H1 (cell line): ENCODE data around the gene PLCB1. TPM values are rescaled to one million over a fixed set of nuclear protein-coding genes. Genes with fewer than 3 reads are reported as not detected.

ENCODE experiments used
- CTCF ChIA-PET: fragments of 300-600 bp; sonication (Branson Sonifier 250); formaldehyde crosslinking; loops from one replicate; lab custom pipeline; 2021; ENCODE audit not compliant: partially characterized antibody; lab: Charles Lee
- POLR2A ChIA-PET: fragments of 300-600 bp; sonication (Branson Sonifier 250); formaldehyde crosslinking; loops from one replicate; lab custom pipeline; 2021; ENCODE audit warnings: inconsistent platforms; ENCODE audit not compliant: partially characterized antibody; lab: Charles Lee
- DNase-seq, 2 experiments: peaks; one replicate each; pipeline versions ENCODE4 v3.0.0 to v3.0.0-alpha.2; 2010 to 2022; ENCODE audit warnings: low spot score in 2 of 2, low read depth in 1 of 2, mixed read lengths in 1 of 2
- FAIRE-seq: peaks from 2 replicates; lab custom pipeline; 2011; peaks lifted over from hg19 to GRCh38; lab: Jason Lieb, UNC
- H2AFZ ChIP-seq: 2 replicates; pipeline ENCODE4 v1.8.1; 2012; ENCODE audit warnings: low read length, inconsistent platforms
- H2AK5ac ChIP-seq: 2 replicates; pipeline ENCODE4 v1.6.1; 2013; ENCODE audit warnings: low read depth, low read length
- H2BK120ac ChIP-seq: replicated peaks from 2 replicates; pipeline ENCODE3; 2013; ENCODE audit warnings: low read depth, low read length, inconsistent platforms
- H2BK12ac ChIP-seq: 2 replicates; pipeline ENCODE4 v1.6.1; 2013; ENCODE audit warnings: low read depth, low read length
- H2BK15ac ChIP-seq: 2 replicates; pipeline ENCODE4 v1.6.1; 2013; ENCODE audit warnings: low read length
- H2BK20ac ChIP-seq: 2 replicates; pipeline ENCODE4 v1.6.1; 2013; ENCODE audit warnings: low read length
- H2BK5ac ChIP-seq: 2 replicates; pipeline ENCODE4 v1.6.1; 2013; ENCODE audit warnings: low read depth, low read length
- H3K14ac ChIP-seq: 2 replicates; pipeline ENCODE4 v1.6.1; 2013; ENCODE audit warnings: inconsistent platforms; ENCODE audit not compliant: insufficient read length
- H3K18ac ChIP-seq: 2 replicates; pipeline ENCODE4 v1.6.1; 2013; ENCODE audit warnings: low read length; ENCODE audit errors: extremely low read depth
- H3K23ac ChIP-seq: 2 replicates; pipeline ENCODE4 v1.6.1; 2013; ENCODE audit warnings: inconsistent platforms; ENCODE audit not compliant: insufficient read length
- H3K23me2 ChIP-seq: 2 replicates; pipeline ENCODE4 v1.6.1; 2013; ENCODE audit warnings: low read depth, low read length
- H3K27ac ChIP-seq: 2 replicates; pipeline ENCODE4 v1.6.1; 2011; ENCODE audit warnings: low read depth, low read length, inconsistent platforms
- H3K27me3 ChIP-seq, 4 experiments: replicated peaks in 1 of 4; 1 replicate in 1 of 4; 2 replicates in 3 of 4; pipeline versions ENCODE4 v1.6.1 to v1.8.1; 2011 to 2013; ENCODE audit warnings: low read length in 3 of 4, mild to moderate bottlenecking in 3 of 4, inconsistent platforms in 2 of 4, mixed read lengths in 2 of 4, moderate library complexity in 1 of 4; ENCODE audit not compliant: control insufficient read depth in 3 of 4, insufficient read depth in 3 of 4; ENCODE audit errors: extremely low read depth in 1 of 4
- H3K36me3 ChIP-seq, 4 experiments: 2 replicates each; pipeline versions ENCODE4 v1.6.1 to v1.8.1; 2011 to 2013; ENCODE audit warnings: mild to moderate bottlenecking in 4 of 4, low read length in 3 of 4, moderate library complexity in 2 of 4, control low read depth in 1 of 4, inconsistent platforms in 1 of 4; ENCODE audit not compliant: insufficient read depth in 4 of 4, control insufficient read depth in 2 of 4
- H3K4ac ChIP-seq: replicated peaks from 2 replicates; pipeline ENCODE3; 2013; ENCODE audit warnings: low read length, low read depth, mixed read lengths, inconsistent platforms; ENCODE audit not compliant: insufficient read length
- H3K4me1 ChIP-seq, 4 experiments: replicated peaks in 1 of 4; 1 replicate in 1 of 4; 2 replicates in 3 of 4; pipeline versions ENCODE4 v1.6.1 to v1.8.1; 2011 to 2013; ENCODE audit warnings: low read length in 3 of 4, inconsistent platforms in 2 of 4, mixed read lengths in 1 of 4; ENCODE audit not compliant: insufficient read depth in 4 of 4, control insufficient read depth in 3 of 4
- H3K4me2 ChIP-seq, 2 experiments: 2 replicates each; pipeline versions ENCODE4 v1.6.1 to v1.8.1; 2011 to 2013; ENCODE audit warnings: low read depth in 2 of 2, low read length in 2 of 2, control low read depth in 1 of 2, inconsistent platforms in 1 of 2, mild to moderate bottlenecking in 1 of 2; ENCODE audit not compliant: insufficient read depth in 1 of 2
- H3K4me3 ChIP-seq, 4 experiments: fragments of 200-600, 300-600 bp in 1 of 4; sonication (generic), shearing (Covaris generic), sonication (Bioruptor Twin) in 1 of 4; 2 replicates each; pipeline versions ENCODE4 v1.5.1 to v1.8.1; 2011 to 2016; ENCODE audit warnings: low read length in 4 of 4, low read depth in 3 of 4, control low read depth in 2 of 4, inconsistent platforms in 2 of 4, mild to moderate bottlenecking in 2 of 4, mixed read lengths in 1 of 4, moderate library complexity in 1 of 4; ENCODE audit not compliant: insufficient read depth in 2 of 4; ENCODE audit errors: extremely low read depth in 1 of 4
- H3K56ac ChIP-seq: replicated peaks from 2 replicates; pipeline ENCODE3; 2013; ENCODE audit warnings: low read depth, mild to moderate bottlenecking, mixed read lengths, low read length, inconsistent platforms; ENCODE audit not compliant: insufficient read length
- H3K79me1 ChIP-seq: 2 replicates; pipeline ENCODE4 v1.6.1; 2013; ENCODE audit warnings: low read depth, low read length, control low read depth
- H3K79me2 ChIP-seq, 2 experiments: 2 replicates each; pipeline versions ENCODE4 v1.6.1 to v1.8.1; 2012 to 2013; ENCODE audit warnings: low read length in 2 of 2, mild to moderate bottlenecking in 2 of 2, inconsistent platforms in 1 of 2; ENCODE audit not compliant: insufficient read depth in 2 of 2, control insufficient read depth in 1 of 2
- H3K9ac ChIP-seq, 4 experiments: replicated peaks in 1 of 4; 1 replicate in 1 of 4; 2 replicates in 3 of 4; pipeline versions ENCODE4 v1.6.1 to v1.8.1; 2011 to 2013; ENCODE audit warnings: low read depth in 3 of 4, low read length in 3 of 4, control low read depth in 2 of 4, mild to moderate bottlenecking in 2 of 4, moderate library complexity in 2 of 4, inconsistent platforms in 1 of 4; ENCODE audit errors: extremely low read depth in 1 of 4
- H3K9me3 ChIP-seq, 2 experiments: 2 replicates each; pipeline versions ENCODE4 v1.6.1 to v1.8.1; 2012 to 2013; ENCODE audit warnings: mild to moderate bottlenecking in 2 of 2, moderate library complexity in 2 of 2, control low read depth in 1 of 2, inconsistent platforms in 1 of 2, low read depth in 1 of 2, low read length in 1 of 2, mixed read lengths in 1 of 2; ENCODE audit not compliant: insufficient read depth in 2 of 2
- H4K20me1 ChIP-seq, 2 experiments: replicated peaks in 1 of 2; 2 replicates each; pipeline versions ENCODE3 to v1.8.1; 2011 to 2013; ENCODE audit warnings: inconsistent platforms in 2 of 2, low read length in 2 of 2, mild to moderate bottlenecking in 1 of 2; ENCODE audit not compliant: insufficient read depth in 2 of 2, control insufficient read depth in 1 of 2
- H4K5ac ChIP-seq: 2 replicates; pipeline ENCODE4 v1.6.1; 2013; ENCODE audit warnings: low read length, low read depth, mixed read lengths, inconsistent platforms; ENCODE audit not compliant: insufficient read length
- H4K8ac ChIP-seq: 2 replicates; pipeline ENCODE4 v1.8.0; 2013; ENCODE audit warnings: mild to moderate bottlenecking, moderate library complexity, low read length, inconsistent platforms; ENCODE audit not compliant: insufficient read depth; ENCODE audit errors: extremely low read depth
- H4K91ac ChIP-seq: replicated peaks from 2 replicates; pipeline ENCODE3; 2013; ENCODE audit warnings: low read length, mixed read lengths, inconsistent platforms; ENCODE audit not compliant: insufficient read length
- BCL11A ChIP-seq, 2 experiments: IDR thresholded peaks; one replicate each; pipeline ENCODE4 v1.6.1; 2011; ENCODE audit warnings: low read depth in 2 of 2, low read length in 2 of 2, mild to moderate bottlenecking in 2 of 2
- E2F6 ChIP-seq: IDR thresholded peaks from 2 replicates; pipeline ENCODE4 v1.6.1; 2012; ENCODE audit warnings: inconsistent platforms
- JUND ChIP-seq: IDR thresholded peaks from 2 replicates; pipeline ENCODE4 v1.6.1; 2011; ENCODE audit warnings: mild to moderate bottlenecking, improper control_type of control experiment, low read length
- NANOG ChIP-seq: IDR thresholded peaks from 2 replicates; pipeline ENCODE4 v1.6.1; 2011; ENCODE audit warnings: low read length, low read depth, mild to moderate bottlenecking, inconsistent platforms; ENCODE audit not compliant: insufficient read depth, poor library complexity, severe bottlenecking
- SIN3A ChIP-seq, 2 experiments: IDR thresholded peaks in 1 of 2; conservative IDR thresholded peaks in 1 of 2; 2 replicates each; pipeline ENCODE4 v1.6.1; 2011 to 2012; ENCODE audit warnings: low read length in 2 of 2, improper control_type of control experiment in 1 of 2, low read depth in 1 of 2, mild to moderate bottlenecking in 1 of 2
- ZNF274 ChIP-seq: IDR thresholded peaks from 2 replicates; pipeline ENCODE4 v1.7.0; 2012; ENCODE audit warnings: low read length, borderline replicate concordance; ENCODE audit errors: extremely low read depth
- WGBS, 2 experiments: shearing (Covaris generic) in 1 of 2; methylation state at CpG; one replicate each; pipeline versions ENCODE4 v1.1.6 to v1.1.7; 2013 to 2015; ENCODE audit warnings: low lambda C conversion rate in 2 of 2, mixed read lengths in 2 of 2, inconsistent platforms in 1 of 2, low coverage in 1 of 2, missing lambda C conversion rate in 1 of 2; ENCODE audit not compliant: insufficient replicate concordance in 2 of 2, insufficient coverage in 1 of 2, insufficient read length in 1 of 2; ENCODE audit errors: extremely low coverage in 1 of 2, missing lambda C conversion rate in 1 of 2; 5-methylcytosine and 5-hydroxymethylcytosine counted together
- polyA plus RNA-seq, 7 experiments: library from polyadenylated mRNA; depleted of rRNA in 3 of 7; stranded (reverse) in 5 of 7; unstranded in 2 of 7; fragments of >200 nt in 5 of 7; fragments of 200-250 nt in 2 of 7; gene quantifications; 1 replicate in 5 of 7; 2 replicates in 1 of 7; 4 replicates in 1 of 7; pipeline versions ENCODE4 v1.2.1 to v1.2.3, GENCODE V29; 2011 to 2013; ENCODE audit warnings: missing spikeins in 2 of 7, mixed read lengths in 2 of 7
- total RNA-seq: library from RNA; stranded (reverse); fragmentation: NEBNext Ultra II Directional; extraction: Animal tissue kit (Norgen Biotek cat#: 25700); gene quantifications from 2 replicates; pipeline ENCODE4 v1.2.1, GENCODE V29; 2021

The PLCB1 gene
- total and polyA plus RNA-seq, 2 of the 8 experiments (the other 6 are each of a cell fraction or from before 2014, with no cell fraction given): 2.6 to 9.1 TPM

- Histone ChIP-seq H2AFZ (no peak overlapping the region), H3K4me2 (no peak overlapping the region), H3K4ac (no peak overlapping the region), H3K79me1 (no peaks in the 10 kb centered on the region), H3K23ac (no peak overlapping the region), H3K27me3 (no peaks in the 10 kb centered on the region), H3K4me3 (no peak overlapping the region), H4K8ac (no peak overlapping the region), H2BK5ac (no peak overlapping the region), H3K14ac (no peak overlapping the region), H3K9me3 (no peaks in the 10 kb centered on the region), H3K9ac (no peak overlapping the region), H2BK15ac (no peak overlapping the region), H4K91ac (no peak overlapping the region), H3K4me1 (peaks cover 0 to 3% (median 0%) of the 10 kb centered on the region in 4 experiments; a peak in 1 of 7 replicates), H4K20me1 (no peaks in the 10 kb centered on the region), H3K18ac (no peak overlapping the region; the same call in 1 of the 2 replicates), H2AK5ac (no peak overlapping the region), H3K23me2 (no peaks in the 10 kb centered on the region), H3K27ac (no peak overlapping the region), H3K56ac (no peak overlapping the region), H4K5ac (no peak overlapping the region), H2BK120ac (no peak overlapping the region), H3K79me2 (no peaks in the 10 kb centered on the region), H2BK20ac (no peak overlapping the region), H3K36me3 (no peaks in the 10 kb centered on the region), H2BK12ac (no peak overlapping the region)
- 71% methylated on average over 5 of the region's 5 CpGs; no CpG with 5 or more reads in 1 of the 2 experiments for WGBS, 2 experiments
- TF ChIP-seq SIN3A (conservative IDR thresholded peaks at IDR 0.05 in 1 of 2, IDR thresholded peaks at IDR 0.05 in 1 of 2; ENCODE audit: low read depth in 1 of 2, low read length in 2 of 2) (no peak), ZNF274 (no peak), E2F6 (no peak), NANOG (no peak), JUND (no peak), BCL11A (IDR thresholded peaks at IDR 0.05; ENCODE audit: low read depth in 2 of 2, low read length in 2 of 2) (no peak)
- DNase-seq: no peak
- FAIRE-seq: peak; percentile 57
- POLR2A ChIA-PET: no interaction called here
- CTCF ChIA-PET: interaction anchor here (0.5 to 3.2 kb wide), 17 partner anchors 13 to 1251 kb away, joined by 3 to 23 read pairs (median 3); no protein-coding TSS in a partner anchor
Measured at GRCh38 chr20:8534368-8535160, 402.5 kb downstream of the PLCB1 start.
